ENCODE results near the gene AIFM3. TPM values are rescaled to one million over a fixed set of nuclear protein-coding genes. Genes with fewer than 3 reads are reported as not detected.

AIFM3 gene
- total and polyA plus RNA-seq, 2 of the 4 experiments (the other 2 are of a cell fraction) = 0.09 to 0.18 TPM

- H4K91ac ChIP-seq (ENCODE audit: insufficient read depth, low read depth, low read length) = no peak overlapping the region
- no CpG with 5 or more reads among the region's 3 CpGs for WGBS, 2 experiments (ENCODE audit: extremely low coverage in 2 of 2, insufficient read length in 1 of 2)
- H3K4me2 ChIP-seq (ENCODE audit: low read depth, low read length) = no peak overlapping the region
- H3K23ac ChIP-seq (ENCODE audit: low read depth, low read length) = no peak overlapping the region
- no peaks in the 10 kb centered on the region for H3K9me3 ChIP-seq (ENCODE audit: control insufficient read depth, insufficient read depth, low read length)
- peaks cover 62% of the 10 kb centered on the region for H4K20me1 ChIP-seq (ENCODE audit: insufficient read depth, low read length)
- ChIA-PET POLR2A (ENCODE audit: unreplicated experiment) (no interaction called here), CTCF (no interaction called here)
- no peak overlapping the region for H3K14ac ChIP-seq (replicated peaks; ENCODE audit: low read depth, low read length)
- dilution Hi-C loops (cut with HindIII; ENCODE audit: low sequenced_read_pairs, unreplicated experiment) = no loop called here
- ATAC-seq (ENCODE audit: low read depth) (no peak), DNase-seq (no peak)
- no peak overlapping the region for H2BK15ac ChIP-seq (ENCODE audit: low read depth, low read length)
- peaks cover 39% of the 10 kb centered on the region for H3K36me3 ChIP-seq (ENCODE audit: control insufficient read depth, insufficient read depth, low read length)
- H3K4me3 ChIP-seq (ENCODE audit: insufficient read depth, low read depth, low read length) = no peak overlapping the region
- no peak overlapping the region for H4K5ac ChIP-seq (ENCODE audit: low read depth, low read length)
- no peak overlapping the region for H2BK120ac ChIP-seq (ENCODE audit: low read depth, low read length)
- H2AK5ac ChIP-seq (ENCODE audit: low read depth, low read length) = no peak overlapping the region
- no peak overlapping the region for H4K8ac ChIP-seq (ENCODE audit: low read depth in 2 of 2, low read length in 2 of 2)
- no peak overlapping the region for H2AK9ac ChIP-seq (replicated peaks; ENCODE audit: low read depth, low read length, poor library complexity)
- H3K9me1 ChIP-seq (ENCODE audit: insufficient read depth, low read length) = peaks cover 22% of the 10 kb centered on the region
- intact Hi-C loops (cut with micrococcal nuclease) = loop anchor here (10.0 kb wide), 2 partner anchors 68 to 148 kb away; no protein-coding TSS in a partner anchor
- H3K27me3 ChIP-seq (ENCODE audit: control insufficient read depth, insufficient read depth, low read length) = no peaks in the 10 kb centered on the region
- TF ChIP-seq CEBPB (IDR thresholded peaks at IDR 0.05; ENCODE audit: low read depth, low read length) = no peak
- TF ChIP-seq, protein P1, sequence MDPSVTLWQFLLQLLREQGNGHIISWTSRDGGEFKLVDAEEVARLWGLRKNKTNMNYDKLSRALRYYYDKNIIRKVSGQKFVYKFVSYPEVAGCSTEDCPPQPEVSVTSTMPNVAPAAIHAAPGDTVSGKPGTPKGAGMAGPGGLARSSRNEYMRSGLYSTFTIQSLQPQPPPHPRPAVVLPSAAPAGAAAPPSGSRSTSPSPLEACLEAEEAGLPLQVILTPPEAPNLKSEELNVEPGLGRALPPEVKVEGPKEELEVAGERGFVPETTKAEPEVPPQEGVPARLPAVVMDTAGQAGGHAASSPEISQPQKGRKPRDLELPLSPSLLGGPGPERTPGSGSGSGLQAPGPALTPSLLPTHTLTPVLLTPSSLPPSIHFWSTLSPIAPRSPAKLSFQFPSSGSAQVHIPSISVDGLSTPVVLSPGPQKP (IDR thresholded peaks at IDR 0.05; ENCODE audit: borderline replicate concordance, low read depth, low read length) = no peak
- TF ChIP-seq MAZ (IDR thresholded peaks at IDR 0.05; ENCODE audit: borderline replicate concordance, low read depth, low read length) = no peak
- TF ChIP-seq BHLHE40 (IDR thresholded peaks at IDR 0.05; ENCODE audit: low read depth, low read length) = no peak
- TF ChIP-seq RAD21 (IDR thresholded peaks at IDR 0.05; ENCODE audit: low read length) = no peak
- no peak for TF ChIP-seq USF2 (IDR thresholded peaks at IDR 0.05; ENCODE audit: low read depth, low read length)
- TF ChIP-seq MAFK (IDR thresholded peaks at IDR 0.05; ENCODE audit: low read depth, low read length) = no peak
- no peak for TF ChIP-seq CHD1 (IDR thresholded peaks at IDR 0.05; ENCODE audit: low read depth, low read length)
- no peak for TF ChIP-seq CTCF (conservative IDR thresholded peaks at IDR 0.05; ENCODE audit: low read depth, low read length)
- no peak for TF ChIP-seq NFE2L2 (IDR thresholded peaks at IDR 0.05; ENCODE audit: low read depth, low read length)
- no peak for TF ChIP-seq SMC3 (IDR thresholded peaks at IDR 0.05; ENCODE audit: low read depth, low read length)
- TF ChIP-seq MXI1 (IDR thresholded peaks at IDR 0.05; ENCODE audit: borderline replicate concordance, low read depth, low read length) = no peak
- TF ChIP-seq RCOR1 (IDR thresholded peaks at IDR 0.05; ENCODE audit: insufficient replicate concordance, low read length) = no peak
- no peak overlapping the region for H2AFZ ChIP-seq (replicated peaks; ENCODE audit: low read length, poor library complexity)
- no peak overlapping the region for H3K4ac ChIP-seq (ENCODE audit: low read depth, low read length)
- H2BK20ac ChIP-seq (ENCODE audit: low read depth, low read length) = no peak overlapping the region
- H3K56ac ChIP-seq (ENCODE audit: extremely low read depth, insufficient read depth, low read length) = no peak overlapping the region
- no peak overlapping the region for H3K27ac ChIP-seq (ENCODE audit: insufficient read depth, low read length)
- no TSS peak for BruUV-seq (replicated peaks)
- in situ Hi-C loops (cut with MboI; ENCODE audit: low sequenced_read_pairs) = no loop called here
- peaks cover 6% of the 10 kb centered on the region; the same call in 1 of the 2 replicates for H3K4me1 ChIP-seq (ENCODE audit: control insufficient read depth, insufficient read depth, low read length)
- peaks cover 27 to 78% of the 10 kb centered on the region in 2 experiments for H3K79me1 ChIP-seq (ENCODE audit: low read depth in 1 of 2, low read length in 2 of 2)
- no peak overlapping the region for H3K9ac ChIP-seq (ENCODE audit: low read depth, low read length)
- no peak overlapping the region for H2BK5ac ChIP-seq (ENCODE audit: low read depth, low read length, poor library complexity, severe bottlenecking)
- no peak overlapping the region for H3K18ac ChIP-seq (ENCODE audit: low read depth, low read length)
Measured at GRCh38 chr22:20953342-20953608, 13.8 kb upstream of the AIFM3 start.

Data from IMR-90 (cell line).